Spleen (tissue), 11 donors: Measurements from ENCODE around the gene HSBP1L1. TPM values are rescaled to one million over a fixed set of nuclear protein-coding genes. Genes with fewer than 3 reads are reported as not detected.
A peak's percentile ranks its signal among the peaks of the same experiment; 100 is the strongest.

Source experiments
- DNase-seq: peaks from one replicate; pipeline ENCODE4 v3.0.0-alpha.2; 2020
- H3K27ac ChIP-seq, 8 donors: fragments of 200-600 bp; sonication (generic) in 7 of 8; 1 replicate in 4 of 8; 2 replicates in 4 of 8; pipeline versions ENCODE4 v1.5.0 to v1.8.0; 2016 to 2021; ENCODE audit warnings: inconsistent platforms in 4 of 8, mild to moderate bottlenecking in 4 of 8, moderate library complexity in 1 of 8
- H3K27me3 ChIP-seq, 7 donors: fragments of 200-600 bp; sonication (generic) in 6 of 7; replicated peaks in 1 of 7; 1 replicate in 4 of 7; 2 replicates in 3 of 7; pipeline versions ENCODE4 v1.5.0 to v1.8.0; 2016 to 2021; ENCODE audit warnings: inconsistent platforms in 3 of 7, mild to moderate bottlenecking in 1 of 7
- H3K36me3 ChIP-seq, 6 donors: fragments of 200-600 bp; sonication (generic) in 5 of 6; 1 replicate in 4 of 6; 2 replicates in 2 of 6; pipeline versions ENCODE4 v1.5.0 to v1.8.0; 2016 to 2021; ENCODE audit warnings: inconsistent platforms in 2 of 6
- H3K4me1 ChIP-seq, 6 donors: fragments of 200-600 bp; sonication (generic) in 5 of 6; 1 replicate in 3 of 6; 2 replicates in 3 of 6; pipeline versions ENCODE4 v1.5.0 to v1.8.0; 2016 to 2021; ENCODE audit warnings: inconsistent platforms in 3 of 6
- H3K4me3 ChIP-seq, 8 donors: fragments of 200-600 bp; sonication (generic) in 7 of 8; 1 replicate in 4 of 8; 2 replicates in 4 of 8; pipeline versions ENCODE4 v1.5.0 to v1.8.0; 2016 to 2021; ENCODE audit warnings: inconsistent platforms in 4 of 8, mild to moderate bottlenecking in 4 of 8, moderate library complexity in 2 of 8
- H3K9me3 ChIP-seq, 8 donors: fragments of 200-600 bp; sonication (generic) in 7 of 8; 1 replicate in 4 of 8; 2 replicates in 4 of 8; pipeline versions ENCODE4 v1.5.0 to v1.8.0; 2016 to 2021; ENCODE audit warnings: inconsistent platforms in 4 of 8
- CTCF ChIP-seq, 11 experiments: fragments of 200-600 bp in 7 of 11; fragments of 450-650 bp in 4 of 11; sonication (generic) in 4 of 11; IDR thresholded peaks in 8 of 11; conservative IDR thresholded peaks in 3 of 11; 1 replicate in 7 of 11; 2 replicates in 4 of 11; pipeline versions ENCODE4 v1.4.0 to v1.8.0; 2016 to 2021; ENCODE audit warnings: antibody characterized with exemption in 11 of 11, inconsistent platforms in 4 of 11, mild to moderate bottlenecking in 1 of 11
- POLR2A ChIP-seq, 3 donors: fragments of 450-650 bp; IDR thresholded peaks; one replicate each; pipeline ENCODE4 v1.5.1; 2017; ENCODE audit warnings: antibody characterized with exemption in 3 of 3, mild to moderate bottlenecking in 1 of 3
- POLR2AphosphoS5 ChIP-seq, 3 donors: sonication (generic); formaldehyde crosslinking; IDR thresholded peaks; one replicate each; pipeline ENCODE4 v1.5.1; 2017; ENCODE audit warnings: antibody characterized with exemption in 3 of 3
- WGBS, 5 donors: extraction: QIAGEN DNeasy Blood & Tissue Kit in 3 of 5; methylation state at CpG; one replicate each; pipeline versions ENCODE4 v1.1.5 to v1.1.7; 2013 to 2018; 5-methylcytosine and 5-hydroxymethylcytosine counted together
- intact Hi-C: fragments of 100-400 bp; cut with DNase I; formaldehyde crosslinking; loops from one replicate; pipeline ENCODE4 v1.15.0; 2023; ENCODE audit warnings: low total_unique reads
- polyA plus RNA-seq, 3 donors: library from polyadenylated mRNA; stranded (reverse); fragments of 200-250 nt; gene quantifications; one replicate each; pipeline ENCODE4 v1.2.1, GENCODE V29; 2013
- total RNA-seq, 7 donors: library from RNA; depleted of rRNA in 3 of 7; stranded (reverse); fragments of >200 nt in 3 of 7; fragmentation: NEBNext Ultra II Directional in 4 of 7; extraction: Animal tissue kit (Norgen Biotek cat#: 25700) in 4 of 7; gene quantifications; one replicate each; pipeline versions ENCODE4 v1.1.0 to v1.2.1, GENCODE V29; 2016 to 2021
- donor health status: healthy with polysubstance abuse.
- donor health status: DM: no; HTN: no; CAD: no; lungs with moderate emphysema.
- donor health status: DM: no; HTN: no; CAD: no.
- donor health status: Bipolar disorder and iron deficiency.
- donor health status: healthy.
- donor health status: DM: no; HTN: no; CAD: no.
- donor health status: DM: yes; HTN: yes; CAD: no.

Gene HSBP1L1
- total and polyA plus RNA-seq, 10 donors, result 10.0 to 36.4 (median 18.8) TPM

GRCh38 chr18:79930020-79930642 lies 34.3 kb upstream of the HSBP1L1 start:
- H3K4me3 ChIP-seq, result no peak overlapping the region
- peaks cover 2 to 100% (median 35%) of the 10 kb centered on the region in 6 donors for H3K36me3 ChIP-seq
- H3K9me3 ChIP-seq, result peaks cover 18 to 72% (median 63%) of the 10 kb centered on the region in 8 donors
- DNase-seq, result no peak
- intact Hi-C loops, result no loop called here
- TF ChIP-seq CTCF (IDR thresholded peaks at IDR 0.05 in 8 of 11, conservative IDR thresholded peaks at IDR 0.05 in 3 of 11) (no peak), POLR2AphosphoS5 (IDR thresholded peaks at IDR 0.05) (no peak), POLR2A (IDR thresholded peaks at IDR 0.05) (no peak)
- H3K27me3 ChIP-seq, result no peaks in the 10 kb centered on the region
- no peak overlapping the region for H3K27ac ChIP-seq
- 96 to 99% (median 97%) methylated on average over 2 of the region's 2 CpGs for WGBS, 5 donors
- peaks cover 0 to 26% (median 7%) of the 10 kb centered on the region in 6 donors for H3K4me1 ChIP-seq

GRCh38 chr18:79931475-79931874 lies 33.0 kb upstream of the HSBP1L1 start:
- no peak for TF ChIP-seq CTCF (IDR thresholded peaks at IDR 0.05 in 8 of 11, conservative IDR thresholded peaks at IDR 0.05 in 3 of 11)
- TF ChIP-seq POLR2AphosphoS5 (IDR thresholded peaks at IDR 0.05), result no peak
- no peak for TF ChIP-seq POLR2A (IDR thresholded peaks at IDR 0.05)
- WGBS, 5 donors, result 92 to 98% (median 95%) methylated on average over 2 of the region's 2 CpGs
- H3K36me3 ChIP-seq, result peaks cover 2 to 100% (median 45%) of the 10 kb centered on the region in 6 donors
- H3K27me3 ChIP-seq, result no peaks in the 10 kb centered on the region
- DNase-seq, result no peak
- intact Hi-C loops, result no loop called here
- peaks cover 0 to 25% (median 7%) of the 10 kb centered on the region in 6 donors for H3K4me1 ChIP-seq
- H3K9me3 ChIP-seq, result peaks cover 18 to 86% (median 71%) of the 10 kb centered on the region in 8 donors
- no peak overlapping the region for H3K27ac ChIP-seq
- no peak overlapping the region for H3K4me3 ChIP-seq

- Histone ChIP-seq H3K4me1 (peaks cover 0 to 18% (median 7%) of the 10 kb centered on the region in 6 donors), H3K27ac (no peak overlapping the region), H3K36me3 (peaks cover 2 to 100% (median 54%) of the 10 kb centered on the region in 6 donors), H3K9me3 (peaks cover 18 to 97% (median 75%) of the 10 kb centered on the region in 8 donors), H3K27me3 (no peaks in the 10 kb centered on the region), H3K4me3 (no peak overlapping the region)
- DNase-seq, result no peak
- intact Hi-C loops, result no loop called here
- TF ChIP-seq CTCF (IDR thresholded peaks at IDR 0.05 in 8 of 11, conservative IDR thresholded peaks at IDR 0.05 in 3 of 11) (no peak), POLR2A (IDR thresholded peaks at IDR 0.05) (no peak), POLR2AphosphoS5 (IDR thresholded peaks at IDR 0.05) (no peak)
- 95 to 97% (median 96%) methylated on average over 3 of the region's 3 CpGs for WGBS, 5 donors
These were observed 31.5 kb upstream of the HSBP1L1 start for GRCh38 chr18:79932907-79933306.

GRCh38 chr18:79933765-79934164 lies 30.7 kb upstream of the HSBP1L1 start:
- H3K36me3 ChIP-seq, result peaks cover 2 to 100% (median 55%) of the 10 kb centered on the region in 6 donors
- peak; percentile 37 for DNase-seq
- H3K9me3 ChIP-seq, result peaks cover 18 to 88% (median 73%) of the 10 kb centered on the region in 8 donors
- intact Hi-C loops, result no loop called here
- no peaks in the 10 kb centered on the region for H3K27me3 ChIP-seq
- peak overlapping the region in 2 of 8 donors; percentile 5 to 41 for H3K27ac ChIP-seq
- H3K4me1 ChIP-seq, result peaks cover 0 to 26% (median 7%) of the 10 kb centered on the region in 6 donors
- TF ChIP-seq POLR2AphosphoS5 (IDR thresholded peaks at IDR 0.05), result no peak
- TF ChIP-seq CTCF (IDR thresholded peaks at IDR 0.05 in 8 of 11, conservative IDR thresholded peaks at IDR 0.05 in 3 of 11), result peak in 1 of 11 experiments; percentile 28
- no peak for TF ChIP-seq POLR2A (IDR thresholded peaks at IDR 0.05)
- WGBS, 5 donors, result 82 to 89% (median 87%) methylated on average over 10 of the region's 10 CpGs
- no peak overlapping the region for H3K4me3 ChIP-seq
